Gastrocnemius medialis (tissue), 4 donors: Measurements from ENCODE around the gene SETD3.

Source experiments
- POLR2A ChIP-seq, 2 donors: fragments of 450-650 bp; IDR thresholded peaks; one replicate each; pipeline ENCODE4 v1.6.1; 2017; ENCODE audit warnings: antibody characterized with exemption in 2 of 2, mild to moderate bottlenecking in 2 of 2, moderate library complexity in 2 of 2
- TF ChIP-seq, protein P1 (sequence below), 5 experiments: fragments of 450-650 bp in 3 of 5; fragments of 200-600 bp in 2 of 5; sonication (generic) in 2 of 5; IDR thresholded peaks in 4 of 5; conservative IDR thresholded peaks in 1 of 5; 1 replicate in 4 of 5; 2 replicates in 1 of 5; pipeline ENCODE4 v1.5.1; 2016 to 2019; ENCODE audit warnings: antibody characterized with exemption in 5 of 5, mild to moderate bottlenecking in 3 of 5, moderate library complexity in 3 of 5

GRCh38 chr14:99415496-99416281 is 65.0 kb downstream of the SETD3 start:
- TF ChIP-seq, protein P1, sequence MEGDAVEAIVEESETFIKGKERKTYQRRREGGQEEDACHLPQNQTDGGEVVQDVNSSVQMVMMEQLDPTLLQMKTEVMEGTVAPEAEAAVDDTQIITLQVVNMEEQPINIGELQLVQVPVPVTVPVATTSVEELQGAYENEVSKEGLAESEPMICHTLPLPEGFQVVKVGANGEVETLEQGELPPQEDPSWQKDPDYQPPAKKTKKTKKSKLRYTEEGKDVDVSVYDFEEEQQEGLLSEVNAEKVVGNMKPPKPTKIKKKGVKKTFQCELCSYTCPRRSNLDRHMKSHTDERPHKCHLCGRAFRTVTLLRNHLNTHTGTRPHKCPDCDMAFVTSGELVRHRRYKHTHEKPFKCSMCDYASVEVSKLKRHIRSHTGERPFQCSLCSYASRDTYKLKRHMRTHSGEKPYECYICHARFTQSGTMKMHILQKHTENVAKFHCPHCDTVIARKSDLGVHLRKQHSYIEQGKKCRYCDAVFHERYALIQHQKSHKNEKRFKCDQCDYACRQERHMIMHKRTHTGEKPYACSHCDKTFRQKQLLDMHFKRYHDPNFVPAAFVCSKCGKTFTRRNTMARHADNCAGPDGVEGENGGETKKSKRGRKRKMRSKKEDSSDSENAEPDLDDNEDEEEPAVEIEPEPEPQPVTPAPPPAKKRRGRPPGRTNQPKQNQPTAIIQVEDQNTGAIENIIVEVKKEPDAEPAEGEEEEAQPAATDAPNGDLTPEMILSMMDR (IDR thresholded peaks at IDR 0.05 in 4 of 5, conservative IDR thresholded peaks at IDR 0.05 in 1 of 5): peak; percentile 66 to 82 (median 75)
- TF ChIP-seq POLR2A (IDR thresholded peaks at IDR 0.05): no peak
